Measurements from ENCODE around the gene SLFN11.
"Not testable (repeated sequence)": the region's sequence is repeated elsewhere in the genome, so short reads cannot be mapped to it uniquely, and the experiment has no call there.

The SLFN11 gene

DNA sequence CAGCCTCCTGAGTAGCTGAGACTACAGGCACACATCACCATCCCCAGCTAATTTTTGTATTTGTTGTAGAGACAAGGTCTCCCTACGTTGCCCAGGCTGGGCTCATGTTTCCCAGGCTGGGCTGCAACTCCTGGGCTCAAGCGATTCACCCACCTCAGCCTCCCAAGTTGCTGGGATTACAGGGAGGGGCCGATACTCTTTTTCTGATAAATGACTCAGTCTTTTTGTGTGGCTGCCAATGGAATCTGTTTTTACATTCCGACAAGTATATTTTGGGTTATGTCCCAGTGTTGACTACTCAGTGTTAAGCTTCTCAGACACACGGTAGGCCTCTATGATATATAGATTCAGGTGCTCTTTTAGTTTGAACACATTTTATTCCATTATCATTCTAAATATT, 58.1 kb downstream of the SLFN11 start:
- H3K36me3 ChIP-seq: no peaks in the 10 kb centered on the region
- TF ChIP-seq Cebpa-rat (IDR thresholded peaks at IDR 0.05): no peak
- H3K4me3 ChIP-seq: no peak overlapping the region
- H3K4me1 ChIP-seq: peaks cover 20 to 29% (median 25%) of the 10 kb centered on the region in 10 experiments
- no peaks in the 10 kb centered on the region for H4K20me1 ChIP-seq
- peaks cover 0 to 14% (median 7%) of the 10 kb centered on the region in 11 experiments; a peak in 12 of 22 replicates for H3K9me3 ChIP-seq (replicated peaks in 1 of 11)
- H3K27ac ChIP-seq: no peak overlapping the region
- H3K9ac ChIP-seq: no peak overlapping the region
- H3K27me3 ChIP-seq: no peaks in the 10 kb centered on the region
- H3K4me2 ChIP-seq: peak overlapping the region in 5 of 11 experiments; percentile 85 to 96 (median 92); a peak in 6 of 22 replicates

DNA sequence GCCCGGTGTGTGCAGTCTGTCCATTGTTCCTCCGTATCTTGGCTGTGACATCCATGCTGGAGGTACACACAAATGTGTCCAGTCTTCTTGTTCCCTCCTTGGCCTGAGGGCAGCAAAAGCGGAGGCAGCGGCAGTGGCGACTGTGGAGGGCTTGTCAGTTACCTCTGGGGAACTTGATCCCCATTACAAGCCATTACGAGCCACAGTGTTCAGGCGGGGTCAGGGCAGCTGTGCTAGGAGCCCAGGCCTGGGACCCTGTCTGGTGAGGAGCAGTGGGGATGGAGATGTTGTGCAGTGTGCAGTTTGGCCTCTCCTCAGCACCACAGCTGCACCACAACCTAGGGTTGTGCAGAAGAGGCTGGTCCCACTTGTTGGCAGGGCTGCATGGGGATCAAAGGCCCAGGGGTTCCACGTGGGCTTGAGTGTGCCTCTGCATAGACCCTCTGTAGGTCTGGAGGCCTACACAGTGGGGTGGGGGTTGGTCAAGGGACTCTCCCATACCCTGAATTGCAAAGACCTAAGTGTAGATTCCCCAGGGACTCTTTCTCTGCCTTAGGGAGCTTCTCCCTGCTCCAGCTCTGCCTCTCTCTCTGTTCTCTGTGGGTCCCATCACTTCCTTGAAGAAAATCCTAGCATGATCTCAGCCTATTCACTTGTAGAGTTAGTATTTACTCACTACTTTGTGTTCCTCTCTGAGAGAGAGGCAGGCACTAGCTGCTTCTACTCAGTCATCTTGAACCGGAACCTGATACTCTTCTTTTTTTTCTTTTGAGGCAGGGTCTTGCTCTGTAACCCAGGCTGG, 58.8 kb downstream of the SLFN11 start:
- H3K9ac ChIP-seq: no peak overlapping the region; a peak in 1 of 22 replicates

DNA sequence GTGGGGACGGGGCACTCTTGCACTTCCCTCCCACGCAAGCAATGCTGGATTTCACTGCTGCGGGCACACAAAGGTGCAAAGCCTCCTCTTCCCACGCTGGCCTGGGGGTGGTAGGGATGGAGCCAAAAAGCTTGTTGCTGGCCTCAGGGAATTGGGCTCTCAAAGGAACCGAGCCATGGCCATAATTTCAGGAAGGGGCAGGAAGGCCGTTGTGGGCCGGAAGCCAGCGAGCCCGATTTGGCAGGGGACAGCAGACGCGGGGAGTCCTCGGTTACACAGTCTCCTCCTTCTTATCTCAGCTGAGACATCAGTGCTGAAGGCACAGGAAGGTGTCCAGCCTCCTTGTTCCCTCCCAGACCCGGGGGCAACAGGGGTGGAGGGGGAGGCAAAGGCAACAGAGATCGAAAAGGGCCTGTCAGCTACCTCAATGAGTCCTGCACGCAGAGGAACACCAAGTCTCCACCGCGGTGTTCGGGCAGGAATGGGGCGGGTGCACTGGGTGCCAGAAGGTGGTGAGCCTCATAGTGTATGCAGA, 59.5 kb downstream of the SLFN11 start:
- H3K9ac ChIP-seq: peak overlapping the region in 10 of 11 experiments; percentile 49 to 79 (median 69); a peak in 14 of 22 replicates
- no peak for TF ChIP-seq Cebpa-rat (IDR thresholded peaks at IDR 0.05)
- peaks cover 20 to 29% (median 25%) of the 10 kb centered on the region in 10 experiments for H3K4me1 ChIP-seq
- peak overlapping the region in 8 of 11 experiments; percentile 51 to 81 (median 63); a peak in 11 of 22 replicates for H3K27ac ChIP-seq
- H3K27me3 ChIP-seq: no peaks in the 10 kb centered on the region
- H4K20me1 ChIP-seq: no peaks in the 10 kb centered on the region
- H3K9me3 ChIP-seq (replicated peaks in 1 of 11): peaks cover 6 to 11% (median 7%) of the 10 kb centered on the region in 11 experiments; a peak in 20 of 22 replicates
- H3K4me2 ChIP-seq: peak overlapping the region; percentile 64 to 96 (median 87)
- H3K36me3 ChIP-seq: no peaks in the 10 kb centered on the region
- peak overlapping the region; percentile 38 to 68 (median 54); a peak in 18 of 20 replicates for H3K4me3 ChIP-seq

More for the DNA sequence above, 58.8 kb downstream of the SLFN11 start:
- H3K36me3 ChIP-seq: no peaks in the 10 kb centered on the region
- H3K9me3 ChIP-seq (replicated peaks in 1 of 11): peaks cover 0 to 7% (median 2%) of the 10 kb centered on the region in 11 experiments; a peak in 13 of 22 replicates
- no peaks in the 10 kb centered on the region for H3K27me3 ChIP-seq
- H3K4me3 ChIP-seq: peak overlapping the region in 3 of 10 experiments; percentile 54 to 68 (median 60); a peak in 4 of 20 replicates
- no peak overlapping the region for H3K27ac ChIP-seq
- H3K4me1 ChIP-seq: peaks cover 20 to 29% (median 25%) of the 10 kb centered on the region in 10 experiments
- H4K20me1 ChIP-seq: no peaks in the 10 kb centered on the region
- peak overlapping the region; percentile 64 to 96 (median 87); a peak in 21 of 22 replicates for H3K4me2 ChIP-seq
- no peak for TF ChIP-seq Cebpa-rat (IDR thresholded peaks at IDR 0.05)

DNA sequence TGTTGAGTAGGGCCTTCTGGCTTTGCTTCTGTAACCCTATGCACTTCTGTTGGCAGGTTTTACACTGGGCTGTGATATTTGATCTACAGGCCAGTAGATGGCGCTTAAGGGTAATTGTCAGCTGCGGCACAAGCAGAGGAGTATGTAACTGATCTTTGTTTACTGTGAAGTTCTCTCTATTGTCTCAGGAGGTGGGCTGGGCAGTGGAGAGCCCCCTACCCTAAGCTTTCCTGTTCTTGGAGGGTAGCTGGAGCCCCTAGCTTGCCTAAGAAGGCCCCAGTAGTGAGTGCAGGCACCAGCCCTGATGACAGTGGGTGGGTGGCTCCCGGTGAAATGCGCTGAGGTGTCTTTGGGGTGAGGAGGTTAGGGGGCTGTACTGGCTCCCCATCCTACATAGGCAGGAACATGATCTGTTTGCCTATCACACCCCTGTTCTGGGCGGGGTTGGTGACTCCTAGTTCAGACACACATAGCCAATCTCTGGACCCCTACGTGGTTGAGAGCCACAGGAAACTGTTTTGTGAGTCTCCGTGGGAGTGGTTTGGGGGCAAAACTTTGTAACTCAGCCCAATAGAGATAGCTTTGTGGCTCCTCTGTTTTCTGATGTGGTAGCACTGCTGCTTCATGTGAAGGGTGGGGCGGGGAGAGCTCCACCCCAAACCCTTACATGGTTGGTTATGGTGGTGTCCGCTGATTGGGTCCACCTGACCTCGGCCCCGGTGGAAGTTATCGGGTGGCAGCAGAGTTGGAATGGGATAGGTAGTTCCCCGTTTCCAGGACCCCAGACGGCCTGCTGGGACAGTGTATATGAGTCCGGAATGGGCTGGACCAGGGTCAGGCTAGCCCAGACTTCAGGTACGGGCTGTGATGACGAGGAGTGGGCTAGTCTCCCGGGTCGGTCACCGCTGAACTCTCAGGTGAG, 60.4 kb downstream of the SLFN11 start:
- H4K20me1 ChIP-seq: no peaks in the 10 kb centered on the region
- peaks cover 20 to 29% (median 25%) of the 10 kb centered on the region in 10 experiments for H3K4me1 ChIP-seq
- H3K4me3 ChIP-seq: peak overlapping the region; percentile 38 to 68 (median 54)
- H3K4me2 ChIP-seq: peak overlapping the region; percentile 64 to 96 (median 87)
- peak overlapping the region; percentile 31 to 79 (median 68); a peak in 21 of 22 replicates for H3K9ac ChIP-seq
- no peak for TF ChIP-seq Cebpa-rat (IDR thresholded peaks at IDR 0.05)
- H3K27me3 ChIP-seq: no peaks in the 10 kb centered on the region
- H3K27ac ChIP-seq: peak overlapping the region; percentile 44 to 81 (median 61); a peak in 21 of 22 replicates
- H3K36me3 ChIP-seq: no peaks in the 10 kb centered on the region
- peaks cover 10 to 18% (median 13%) of the 10 kb centered on the region in 11 experiments; a peak in 20 of 22 replicates for H3K9me3 ChIP-seq (replicated peaks in 1 of 11)

DNA sequence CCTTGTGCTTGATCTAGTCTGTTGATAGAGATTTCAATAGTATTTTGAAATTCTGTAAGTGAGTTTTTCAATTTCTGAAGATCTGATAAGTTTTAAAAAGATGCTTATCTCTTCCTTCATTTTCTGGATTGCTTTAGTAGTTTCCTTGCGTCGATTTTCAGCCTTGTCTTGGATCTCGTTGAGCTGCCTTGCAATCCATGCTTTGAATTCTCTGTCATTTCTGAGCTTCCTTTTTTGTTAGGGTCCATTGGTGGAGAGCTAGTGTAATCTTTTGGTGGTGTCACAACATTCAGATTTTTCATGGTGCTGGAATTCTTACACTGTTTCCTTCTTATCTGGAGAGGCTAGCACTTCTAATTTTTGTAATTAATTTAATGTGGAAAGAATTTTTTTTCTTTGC, 61.1 kb downstream of the SLFN11 start:
- H3K4me2 ChIP-seq: peak overlapping the region in 2 of 11 experiments; percentile 96; a peak in 3 of 22 replicates

DNA sequence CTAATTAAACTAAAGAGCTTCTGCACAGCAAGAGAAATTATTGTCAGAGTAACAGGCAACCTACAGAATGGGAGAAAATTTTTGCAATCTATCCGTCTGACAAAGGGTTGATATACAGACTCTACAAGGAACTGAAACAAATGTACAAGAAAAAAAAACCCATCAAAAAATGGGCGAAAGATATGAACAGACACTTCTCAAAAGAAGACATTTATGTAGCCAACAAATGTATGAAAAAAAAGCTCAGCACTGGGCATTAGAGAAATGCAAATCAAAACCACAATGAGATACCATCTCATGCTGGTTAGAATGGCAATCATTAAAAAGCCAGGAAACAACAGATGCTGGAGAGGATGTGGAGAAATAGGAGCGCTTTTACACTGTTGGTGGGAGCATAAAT, 64.1 kb downstream of the SLFN11 start:
- peaks cover 13 to 25% (median 19%) of the 10 kb centered on the region in 11 experiments for H3K9me3 ChIP-seq (replicated peaks in 1 of 11)
- not testable (repeated sequence) for H3K4me2 ChIP-seq

More for the DNA sequence above, 61.1 kb downstream of the SLFN11 start:
- H3K27ac ChIP-seq: no peak overlapping the region; a peak in 1 of 22 replicates
- no peaks in the 10 kb centered on the region for H4K20me1 ChIP-seq
- H3K4me1 ChIP-seq: peaks cover 20 to 29% (median 25%) of the 10 kb centered on the region in 10 experiments
- no peaks in the 10 kb centered on the region for H3K36me3 ChIP-seq
- TF ChIP-seq Cebpa-rat (IDR thresholded peaks at IDR 0.05): no peak
- H3K4me3 ChIP-seq: no peak overlapping the region
- no peak overlapping the region; a peak in 1 of 22 replicates for H3K9ac ChIP-seq
- peaks cover 10 to 20% (median 13%) of the 10 kb centered on the region in 11 experiments; a peak in 20 of 22 replicates for H3K9me3 ChIP-seq (replicated peaks in 1 of 11)
- no peaks in the 10 kb centered on the region for H3K27me3 ChIP-seq

More for the DNA sequence above, 64.1 kb downstream of the SLFN11 start:
- H3K4me1 ChIP-seq: peaks cover 16 to 18% (median 16%) of the 10 kb centered on the region in 10 experiments
- H3K4me3 ChIP-seq, H3K9ac ChIP-seq, H3K27me3 ChIP-seq, H3K36me3 ChIP-seq, H3K27ac ChIP-seq, H4K20me1 ChIP-seq: not testable (repeated sequence)
